Measurements from ENCODE around the gene XXYLT1. TPM values are rescaled to one million over a fixed set of nuclear protein-coding genes. Genes with fewer than 3 reads are reported as not detected.

Gene XXYLT1
- polyA plus RNA-seq, 1 donor (not counting 4 experiments of a cell fraction or from before 2014, with no cell fraction given) = 11.1 TPM

- Histone ChIP-seq H3K36me3 (ENCODE audit: control insufficient read depth in 2 of 2, extremely low read depth in 1 of 2, insufficient read depth in 2 of 2, low read length in 2 of 2) (peaks cover 0 to 2% of the 10 kb centered on the region in 2 experiments), H3K9ac (ENCODE audit: control insufficient read depth, extremely low read depth, insufficient read depth, low read length) (no peak overlapping the region), H4K20me1 (ENCODE audit: control insufficient read depth, extremely low read depth, insufficient read depth, low read length) (no peaks in the 10 kb centered on the region), H3K4me2 (ENCODE audit: control insufficient read depth, extremely low read depth, insufficient read depth, low read depth, low read length) (no peak overlapping the region), H3K4me3 (ENCODE audit: control insufficient read depth in 2 of 3, extremely low read depth in 1 of 3, insufficient read depth in 2 of 3, low read depth in 1 of 3, low read length in 3 of 3) (no peak overlapping the region), H3K9me1 (ENCODE audit: control insufficient read depth, extremely low read depth, insufficient read depth, low read length) (no peaks in the 10 kb centered on the region), H3K27me3 (ENCODE audit: control insufficient read depth, extremely low read depth, insufficient read depth, low read length) (no peaks in the 10 kb centered on the region), H3K4me1 (ENCODE audit: control insufficient read depth, extremely low read depth, insufficient read depth, low read length) (peaks cover 5% of the 10 kb centered on the region), H3K27ac (ENCODE audit: control insufficient read depth, insufficient read depth, low read length) (no peak overlapping the region), H2AFZ (ENCODE audit: control insufficient read depth, low read length) (no peak overlapping the region), H3K79me2 (ENCODE audit: control insufficient read depth, insufficient read depth, low read length) (no peaks in the 10 kb centered on the region), H3K9me3 (ENCODE audit: control insufficient read depth, low read depth, low read length) (no peaks in the 10 kb centered on the region)
- FAIRE-seq (no peak), DNase-seq (ENCODE audit: low read depth, low spot score) (no peak)
- TF ChIP-seq CTCF (optimal IDR thresholded peaks at IDR 0.05 in 1 of 3, IDR thresholded peaks at IDR 0.05 in 1 of 3, conservative IDR thresholded peaks at IDR 0.05 in 1 of 3; ENCODE audit: extremely low read depth in 1 of 3, insufficient read depth in 2 of 3, low read length in 3 of 3) = no peak
- TF ChIP-seq EZH2 (IDR thresholded peaks at IDR 0.05; ENCODE audit: low read length) = no peak
- dilution Hi-C loops (cut with MboI; ENCODE audit: extremely low pct_ligation_motif_present, low sequenced_read_pairs) = no loop called here
Measured at GRCh38 chr3:195241592-195242355, 29.2 kb downstream of the XXYLT1 start.

- dilution Hi-C loops (cut with MboI; ENCODE audit: extremely low pct_ligation_motif_present, low sequenced_read_pairs) = no loop called here
- no peak for DNase-seq (ENCODE audit: low read depth, low spot score)
Measured at GRCh38 chr3:195240939-195241338, 30.0 kb downstream of the XXYLT1 start.

More at GRCh38 chr3:195240939-195241338, 30.0 kb downstream of the XXYLT1 start:
- H3K27ac ChIP-seq (ENCODE audit: control insufficient read depth, insufficient read depth, low read length) = no peak overlapping the region
- no peaks in the 10 kb centered on the region for H3K9me1 ChIP-seq (ENCODE audit: control insufficient read depth, extremely low read depth, insufficient read depth, low read length)
- no peak overlapping the region for H2AFZ ChIP-seq (ENCODE audit: control insufficient read depth, low read length)
- H3K4me3 ChIP-seq (ENCODE audit: control insufficient read depth in 2 of 3, extremely low read depth in 1 of 3, insufficient read depth in 2 of 3, low read depth in 1 of 3, low read length in 3 of 3) = no peak overlapping the region
- no peaks in the 10 kb centered on the region for H3K79me2 ChIP-seq (ENCODE audit: control insufficient read depth, insufficient read depth, low read length)
- FAIRE-seq = no peak
- peaks cover 0 to 2% of the 10 kb centered on the region in 2 experiments for H3K36me3 ChIP-seq (ENCODE audit: control insufficient read depth in 2 of 2, extremely low read depth in 1 of 2, insufficient read depth in 2 of 2, low read length in 2 of 2)
- no peak for TF ChIP-seq EZH2 (IDR thresholded peaks at IDR 0.05; ENCODE audit: low read length)
- TF ChIP-seq CTCF (optimal IDR thresholded peaks at IDR 0.05 in 1 of 3, IDR thresholded peaks at IDR 0.05 in 1 of 3, conservative IDR thresholded peaks at IDR 0.05 in 1 of 3; ENCODE audit: extremely low read depth in 1 of 3, insufficient read depth in 2 of 3, low read length in 3 of 3) = no peak
- H3K4me2 ChIP-seq (ENCODE audit: control insufficient read depth, extremely low read depth, insufficient read depth, low read depth, low read length) = no peak overlapping the region
- no peaks in the 10 kb centered on the region for H4K20me1 ChIP-seq (ENCODE audit: control insufficient read depth, extremely low read depth, insufficient read depth, low read length)
- no peak overlapping the region for H3K9ac ChIP-seq (ENCODE audit: control insufficient read depth, extremely low read depth, insufficient read depth, low read length)
- no peaks in the 10 kb centered on the region for H3K9me3 ChIP-seq (ENCODE audit: control insufficient read depth, low read depth, low read length)
- H3K27me3 ChIP-seq (ENCODE audit: control insufficient read depth, extremely low read depth, insufficient read depth, low read length) = no peaks in the 10 kb centered on the region
- H3K4me1 ChIP-seq (ENCODE audit: control insufficient read depth, extremely low read depth, insufficient read depth, low read length) = peaks cover 5% of the 10 kb centered on the region
